Stimulated activated CD4-positive, alpha-beta T cell treated with anti-CD3 and anti-CD28 coated beads, Interleukin-2, amount 100 ng/mL, for 4 hours (primary cell): ENCODE data around the gene CA10.

Experiments used
- DNase-seq: peaks from one replicate; pipeline ENCODE4 v3.0.0-alpha.2; 2020; ENCODE audit warnings: low read depth

The CA10 gene

DNA sequence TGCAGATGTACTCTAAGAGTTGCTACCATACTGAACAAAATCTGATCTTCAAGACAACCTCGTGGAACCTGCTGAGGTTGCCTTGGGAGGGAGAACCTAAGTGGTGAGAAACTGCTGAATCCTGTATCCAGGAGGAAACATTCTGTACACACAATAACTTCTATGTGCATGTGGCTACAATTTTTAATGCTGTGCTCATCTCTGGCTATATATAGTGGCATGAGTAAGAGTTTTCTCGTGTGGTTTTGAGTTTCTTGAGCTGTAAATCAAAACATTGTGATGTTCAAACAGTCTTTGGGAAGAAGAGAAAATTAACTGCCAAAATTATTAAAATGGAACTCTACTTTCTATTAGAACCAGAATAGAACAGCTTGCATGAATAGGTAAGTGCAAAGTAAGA lies 206.8 kb downstream of the CA10 start:
- no peak for DNase-seq

DNA sequence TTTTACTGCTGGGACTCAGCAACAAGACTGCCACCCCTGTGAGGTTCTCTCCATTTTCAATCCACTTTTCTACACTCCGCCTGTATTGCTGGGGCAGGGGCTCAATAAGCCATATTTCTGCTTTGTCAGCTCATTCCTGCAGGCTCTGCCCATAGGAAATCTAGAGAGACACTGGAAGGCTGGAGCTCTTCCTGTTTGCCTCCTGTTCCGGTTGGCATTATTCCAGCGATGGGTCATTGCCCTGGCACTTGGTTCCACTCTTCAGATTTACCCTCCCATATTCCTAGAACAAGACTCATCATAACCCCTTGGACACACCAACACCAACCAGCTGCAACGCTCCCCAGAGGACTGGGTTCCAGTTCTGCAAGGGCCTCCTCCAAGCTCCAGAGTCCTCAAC lies 210.4 kb downstream of the CA10 start:
- no peak for DNase-seq

DNA sequence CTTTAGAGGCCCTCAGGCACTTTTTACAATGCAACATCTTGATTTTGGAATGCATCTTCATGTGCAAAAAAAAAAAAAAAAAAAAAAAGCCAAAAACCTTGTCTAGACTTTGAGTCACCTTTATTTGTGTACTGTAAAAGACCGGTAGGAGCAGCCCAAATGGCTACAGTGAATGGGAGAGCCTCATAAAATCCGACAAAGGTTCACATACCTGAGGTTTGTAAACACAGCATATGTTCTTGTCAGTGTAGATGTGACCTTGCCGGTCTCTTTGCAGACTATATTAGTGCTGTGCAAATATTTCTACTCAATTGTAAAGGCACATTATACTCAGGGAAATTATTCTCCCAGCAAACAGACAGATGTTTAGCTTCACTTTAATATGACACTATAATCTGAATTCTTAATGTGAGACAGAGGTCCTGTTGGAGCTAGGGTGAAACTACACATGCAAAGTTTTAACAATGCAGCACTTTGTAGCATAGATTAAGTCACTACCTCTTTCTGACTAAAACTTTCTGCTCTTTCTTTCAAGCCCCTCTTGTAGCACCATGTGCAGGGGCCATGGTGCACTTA lies 211.3 kb downstream of the CA10 start:
- DNase-seq: no peak

DNA sequence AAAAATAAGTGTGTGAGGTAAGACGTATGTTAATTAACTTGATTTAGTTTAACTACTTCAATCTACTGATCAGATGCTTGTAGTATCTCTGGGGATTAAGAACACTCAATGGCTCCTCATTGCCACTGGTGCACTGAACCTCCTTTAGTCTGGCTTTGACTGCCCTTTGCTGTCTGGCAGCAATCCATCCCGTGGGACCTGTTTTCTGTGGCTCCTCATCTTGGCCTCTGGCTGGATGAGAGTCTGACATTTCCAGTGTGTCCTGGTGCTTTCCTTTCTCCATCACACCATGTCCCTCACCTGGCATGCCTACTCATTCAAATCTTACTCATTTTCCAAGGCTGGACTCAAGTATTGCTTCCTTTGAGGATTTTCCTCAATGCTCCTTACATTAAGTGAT lies 212.2 kb downstream of the CA10 start:
- no peak for DNase-seq

DNA sequence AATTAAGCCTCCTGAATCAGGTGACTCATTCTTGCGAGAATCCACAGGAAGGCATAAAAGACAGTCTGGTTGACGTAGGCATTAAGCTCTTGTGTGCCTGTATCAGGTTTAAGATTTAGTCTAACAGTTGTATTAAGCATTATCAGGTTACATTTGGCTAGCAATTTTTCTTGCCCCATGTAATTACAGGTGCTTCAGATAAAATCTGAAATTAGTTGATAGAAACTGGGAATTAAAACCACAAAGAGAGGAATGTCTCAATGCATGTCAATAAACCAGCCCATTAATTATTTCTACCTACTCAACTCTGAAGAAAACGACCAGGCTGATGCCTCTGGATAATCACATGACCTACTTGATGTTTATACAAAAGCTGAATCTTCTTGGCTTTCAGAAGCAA lies 217.2 kb downstream of the CA10 start:
- no peak for DNase-seq

DNA sequence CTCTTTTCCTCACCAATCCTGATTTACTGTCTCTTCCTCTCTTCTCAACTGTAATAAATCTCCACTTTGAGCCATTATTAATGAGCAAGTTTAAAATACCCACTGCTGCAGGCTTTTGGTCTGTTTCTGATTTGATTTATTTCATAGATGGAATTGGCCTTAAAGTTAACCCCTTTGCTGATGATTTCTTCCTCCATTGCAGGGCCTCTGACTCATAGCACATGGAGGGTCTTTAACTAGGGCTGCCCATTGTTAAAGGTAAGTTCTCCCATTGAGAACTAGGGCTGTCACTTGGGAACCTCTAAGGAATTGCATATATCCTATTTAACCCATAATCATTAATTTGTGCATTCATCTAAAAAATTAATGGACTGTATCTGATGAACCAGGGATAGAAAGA lies 221.2 kb downstream of the CA10 start:
- DNase-seq: no peak

DNA sequence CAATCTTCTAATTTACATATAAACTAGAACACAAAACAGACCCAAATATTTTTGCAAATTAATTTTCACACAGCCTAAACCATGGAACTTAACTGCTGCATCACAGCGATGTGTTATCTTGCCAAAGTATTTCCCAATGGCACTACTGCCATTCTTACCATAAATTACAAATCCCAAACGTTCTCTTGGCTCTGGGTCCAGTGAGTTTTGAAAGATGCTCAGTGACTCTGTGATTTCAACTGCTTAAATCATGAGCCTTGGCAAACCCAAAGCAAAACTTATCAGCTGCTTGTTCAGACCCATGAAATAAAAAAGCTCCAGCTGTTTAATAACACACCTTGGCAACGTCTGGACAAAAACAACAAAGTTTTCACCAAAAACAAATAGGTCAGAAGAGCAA lies 223.0 kb downstream of the CA10 start:
- DNase-seq: no peak

DNA sequence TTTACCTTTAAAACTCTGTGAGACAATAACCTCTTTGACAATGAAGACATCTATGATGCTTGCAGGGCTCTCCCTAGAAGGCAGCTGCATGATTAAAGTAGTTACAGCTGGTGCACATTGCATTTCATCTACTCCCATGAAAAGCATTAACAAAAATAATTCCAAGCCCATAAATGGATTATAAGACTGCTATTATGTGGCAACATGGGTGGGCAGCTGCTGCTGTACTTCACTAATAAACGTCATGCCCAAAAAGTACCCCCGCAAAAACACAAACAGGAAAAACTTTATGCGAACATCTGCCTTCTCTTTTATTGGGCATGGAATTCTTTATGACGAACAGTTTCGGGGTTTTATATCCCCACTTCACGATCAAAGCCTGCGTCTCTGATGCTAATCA lies 224.9 kb downstream of the CA10 start:
- DNase-seq: no peak

DNA sequence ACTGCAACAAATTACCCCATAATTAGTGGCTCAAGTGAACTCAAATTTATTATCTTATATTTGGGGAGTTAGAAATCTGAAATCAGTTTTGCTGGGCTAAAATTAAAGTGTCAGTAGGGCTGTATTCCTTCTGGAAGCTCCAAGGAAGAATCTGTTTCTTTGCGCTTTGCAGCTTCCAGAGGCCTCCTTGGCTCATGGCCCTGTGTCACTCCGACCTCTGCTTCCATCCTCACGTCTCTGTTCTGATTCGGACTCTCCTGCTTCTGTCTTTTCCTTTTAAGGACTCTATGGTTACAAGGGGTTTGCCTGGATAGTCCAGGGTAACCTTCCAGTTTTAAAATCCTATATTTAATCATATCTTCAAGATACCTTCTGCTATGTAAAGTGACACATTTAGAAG lies 232.1 kb downstream of the CA10 start:
- DNase-seq: no peak

DNA sequence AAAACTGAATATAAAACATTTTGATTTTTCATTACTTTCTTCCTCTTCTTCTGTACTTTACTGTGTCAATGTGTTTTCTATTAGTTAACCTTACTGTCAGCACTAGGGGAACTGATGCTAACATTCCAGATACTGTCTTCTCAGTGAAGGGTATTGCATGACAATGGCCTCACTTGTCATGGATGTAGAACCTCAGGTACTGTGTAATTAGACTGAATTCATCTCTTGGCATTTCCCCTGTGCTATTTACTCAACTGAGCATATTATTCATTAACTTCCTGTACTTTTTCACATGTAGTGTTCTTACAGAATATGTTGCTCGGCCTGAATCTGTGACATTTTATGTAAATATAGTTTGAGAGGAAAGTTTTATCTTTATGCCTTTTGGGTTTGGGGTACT lies 237.0 kb downstream of the CA10 start:
- DNase-seq: no peak

DNA sequence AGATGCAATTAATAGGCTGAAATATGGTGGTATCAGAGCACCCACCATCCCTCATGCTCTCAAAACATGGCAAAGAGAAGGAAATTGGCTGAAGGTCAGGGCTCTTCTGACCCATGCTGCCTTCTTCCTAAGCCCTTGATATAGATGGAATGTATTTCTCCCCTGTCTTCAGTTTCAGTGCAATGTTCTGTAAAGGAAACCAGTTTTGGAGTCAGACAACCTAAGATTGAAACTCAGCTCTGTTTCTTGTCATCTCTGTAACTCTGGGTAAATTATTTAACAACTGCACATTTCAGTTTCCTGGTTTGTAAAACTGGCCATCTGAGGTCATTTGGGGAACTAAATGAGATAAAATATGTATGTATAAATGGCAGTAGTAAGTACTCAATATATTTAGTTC lies 243.9 kb downstream of the CA10 start:
- DNase-seq: no peak

DNA sequence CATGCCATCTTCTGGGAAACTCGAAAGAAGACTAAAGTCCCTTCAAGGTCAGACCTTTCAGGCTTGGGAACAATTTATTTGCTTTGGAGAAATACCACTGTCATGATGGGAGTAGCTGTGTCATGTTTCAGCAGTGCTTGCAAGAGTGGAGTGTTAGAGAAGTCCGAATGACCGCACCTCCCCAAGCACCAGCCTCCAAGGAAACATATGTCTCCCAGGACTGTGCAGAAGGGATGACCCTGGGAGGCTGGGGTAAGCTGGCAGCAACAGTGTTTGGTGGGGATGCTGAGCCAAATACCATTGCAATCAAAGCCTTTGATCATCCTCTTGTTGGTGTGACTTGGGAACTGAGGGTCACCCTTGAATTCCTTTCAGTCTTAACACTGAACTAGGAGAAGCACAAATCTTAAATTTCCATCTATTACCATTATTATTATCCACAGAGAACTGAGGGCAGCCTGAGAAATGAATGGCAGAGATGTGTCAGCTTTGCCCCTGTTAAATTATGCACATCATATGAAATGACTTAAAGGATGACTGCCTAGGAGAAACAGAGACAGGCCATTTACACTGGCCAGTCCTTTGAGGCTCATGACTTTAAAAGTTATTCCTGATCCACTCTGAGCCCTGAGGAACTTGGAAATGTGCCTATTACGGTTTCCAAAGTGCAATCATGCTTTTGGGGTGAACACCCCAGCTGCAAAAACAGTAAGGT lies 244.9 kb downstream of the CA10 start:
- DNase-seq: no peak

DNA sequence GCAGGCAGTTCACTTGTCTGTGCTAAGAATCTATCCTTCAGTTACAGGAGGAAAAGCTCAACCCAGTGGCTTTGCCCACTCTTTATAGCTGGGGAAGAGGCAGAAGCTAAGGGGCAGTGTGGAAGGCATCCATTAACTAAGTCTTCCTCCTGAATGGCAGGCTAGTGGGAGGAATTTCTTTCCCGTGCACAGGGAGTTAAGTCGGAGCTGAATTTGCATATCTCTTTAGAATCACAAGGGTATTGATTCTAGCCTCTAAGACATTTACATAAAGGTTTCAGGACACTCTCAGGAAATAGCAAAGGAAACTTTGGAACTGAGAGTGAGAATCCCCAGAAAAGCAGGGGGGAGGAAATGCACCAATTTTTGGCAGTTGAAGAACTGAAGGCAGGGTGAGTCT lies 245.6 kb downstream of the CA10 start:
- DNase-seq: no peak

DNA sequence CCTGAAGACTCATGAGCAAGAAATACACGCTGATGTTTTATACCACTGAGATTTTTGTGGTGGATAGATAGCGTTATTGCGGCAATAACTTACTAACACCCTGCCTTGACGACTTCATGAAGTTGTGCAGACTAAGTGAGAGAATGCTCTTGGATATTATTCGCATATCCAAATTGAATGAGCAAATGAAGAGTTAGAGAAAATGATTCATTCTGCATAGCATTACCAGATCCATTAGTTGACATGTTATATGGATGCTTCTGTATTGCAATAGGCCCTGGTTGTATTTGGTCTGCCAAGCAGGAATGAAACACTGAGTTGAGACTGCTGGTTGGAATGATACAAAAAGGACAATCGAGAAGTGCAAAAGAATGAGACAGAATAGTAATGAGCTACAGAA lies 247.3 kb downstream of the CA10 start:
- no peak for DNase-seq

DNA sequence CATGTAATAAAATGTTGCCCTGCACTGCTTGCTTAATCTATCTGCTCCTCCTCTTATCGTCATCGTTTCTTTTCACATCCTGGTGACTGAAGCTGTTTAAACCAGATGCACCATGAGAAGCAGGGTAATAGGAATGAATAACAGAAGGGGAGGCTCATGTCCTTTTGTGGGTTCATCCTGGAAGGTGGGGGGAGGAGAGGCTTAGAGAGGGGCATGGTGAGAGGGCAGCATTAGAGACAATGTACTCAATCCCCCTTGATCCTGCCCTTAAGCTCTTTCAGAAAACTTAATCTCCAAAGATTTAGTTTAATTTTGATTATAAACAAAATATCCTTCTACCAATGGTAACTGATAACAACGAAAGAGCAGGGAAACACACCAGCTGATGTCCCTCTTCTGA lies 248.5 kb downstream of the CA10 start:
- no peak for DNase-seq

DNA sequence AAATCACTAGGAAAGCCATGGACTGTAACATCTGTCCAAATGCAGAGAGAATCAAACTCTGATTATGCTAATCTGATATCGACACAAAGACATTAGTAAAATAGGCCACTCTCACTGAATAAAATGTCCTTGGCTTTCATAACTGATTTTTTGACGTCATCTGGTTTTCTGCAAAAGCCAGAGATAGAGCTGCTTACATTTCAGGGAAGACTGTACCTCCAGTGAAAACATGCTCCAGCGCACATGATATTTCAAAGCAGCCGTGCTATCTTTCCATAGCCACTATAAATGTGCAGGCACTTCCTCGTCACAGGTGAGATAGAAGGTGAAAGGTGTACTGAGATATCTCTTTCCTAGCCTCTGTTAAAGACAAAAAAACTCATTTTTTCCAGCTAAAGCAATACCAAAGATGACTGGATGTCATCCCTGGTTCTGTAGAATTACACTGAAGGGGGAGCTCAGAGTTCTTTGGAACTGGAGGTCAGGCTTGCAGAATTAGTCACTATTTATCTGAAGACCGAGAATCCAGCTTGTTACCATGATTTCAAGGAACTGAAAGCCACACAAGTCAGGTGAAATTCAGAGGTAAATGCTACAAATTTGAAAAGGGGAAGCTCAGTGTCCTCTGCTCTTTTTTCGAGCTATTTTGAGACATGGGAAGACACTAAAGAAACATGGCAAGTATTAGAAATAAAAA lies 249.5 kb downstream of the CA10 start:
- no peak for DNase-seq

DNA sequence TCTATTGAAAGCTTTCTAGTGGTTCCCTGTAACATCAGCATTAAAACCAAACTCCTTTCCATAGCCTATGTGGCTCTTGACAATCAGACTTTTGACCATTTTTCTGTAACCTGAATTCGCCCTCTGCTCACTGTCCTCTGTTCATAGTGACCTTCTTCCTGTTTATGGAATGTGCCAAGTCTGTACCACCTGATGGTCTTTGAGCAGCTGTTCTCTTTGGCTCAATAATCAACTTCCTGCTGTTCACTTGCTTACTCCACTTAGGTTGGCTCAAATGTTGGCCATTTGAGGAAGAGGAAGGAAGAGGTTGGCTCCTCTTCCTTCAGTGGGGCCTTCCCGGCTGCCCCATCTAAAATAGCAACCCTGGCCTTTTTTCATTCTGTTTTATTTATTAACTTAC lies 251.5 kb downstream of the CA10 start:
- no peak for DNase-seq

DNA sequence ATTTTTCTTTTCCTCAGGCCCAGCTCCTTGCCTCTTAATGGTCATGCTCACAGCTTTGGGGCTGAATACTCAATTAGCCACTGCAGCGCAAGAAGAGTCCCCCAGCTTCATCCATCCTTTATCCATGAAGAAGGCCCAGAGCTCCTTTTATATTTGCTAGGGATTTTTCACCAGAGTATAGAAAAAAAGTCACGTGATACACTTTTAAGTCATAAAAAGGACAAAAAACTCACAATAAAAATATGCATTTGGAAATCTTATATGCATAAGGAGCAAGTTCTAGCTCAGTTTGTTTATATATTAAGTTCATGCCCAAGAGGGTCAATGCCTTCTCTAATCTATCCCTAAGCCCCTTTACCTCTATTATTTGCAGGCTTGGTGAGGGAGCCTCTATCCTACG lies 254.1 kb downstream of the CA10 start:
- no peak for DNase-seq

DNA sequence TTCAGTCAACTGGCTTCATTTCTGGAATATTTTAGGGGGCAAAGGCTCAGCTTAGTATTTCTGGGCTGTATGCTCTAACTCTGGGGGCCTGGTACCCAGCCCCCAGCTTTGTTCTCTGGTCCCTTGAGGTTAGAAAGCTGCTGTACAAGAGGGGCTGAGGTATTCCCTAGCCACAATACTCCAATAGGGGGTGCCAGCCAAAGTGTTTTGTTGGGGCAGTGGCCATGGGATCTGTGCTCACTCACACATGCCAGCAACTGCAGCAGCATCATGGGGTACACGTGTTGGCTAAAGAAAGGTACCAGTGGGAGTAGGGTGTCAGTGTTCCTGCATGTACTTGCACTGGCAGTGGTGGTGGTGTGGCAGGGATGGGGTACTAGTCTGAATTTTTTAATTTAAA lies 257.3 kb downstream of the CA10 start:
- no peak for DNase-seq

DNA sequence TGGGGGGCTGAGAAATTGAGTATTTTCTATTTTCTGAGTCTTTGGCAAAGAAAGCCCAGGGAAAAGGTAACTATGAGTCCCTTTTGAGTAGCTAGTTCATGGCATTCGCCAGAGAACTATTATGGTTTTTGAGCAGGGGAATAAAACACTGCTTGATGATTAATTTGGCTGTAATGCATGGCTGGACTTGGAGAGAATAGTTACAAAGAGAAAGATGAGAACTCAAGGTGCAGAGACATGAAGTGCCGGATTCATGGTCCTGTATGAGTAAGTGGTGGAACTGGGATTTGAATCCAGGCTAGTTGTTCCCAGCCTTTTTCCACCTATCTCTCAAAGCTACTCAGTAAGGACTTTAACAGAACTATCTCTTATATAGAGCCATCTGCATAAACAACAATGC lies 266.6 kb downstream of the CA10 start:
- no peak for DNase-seq

DNA sequence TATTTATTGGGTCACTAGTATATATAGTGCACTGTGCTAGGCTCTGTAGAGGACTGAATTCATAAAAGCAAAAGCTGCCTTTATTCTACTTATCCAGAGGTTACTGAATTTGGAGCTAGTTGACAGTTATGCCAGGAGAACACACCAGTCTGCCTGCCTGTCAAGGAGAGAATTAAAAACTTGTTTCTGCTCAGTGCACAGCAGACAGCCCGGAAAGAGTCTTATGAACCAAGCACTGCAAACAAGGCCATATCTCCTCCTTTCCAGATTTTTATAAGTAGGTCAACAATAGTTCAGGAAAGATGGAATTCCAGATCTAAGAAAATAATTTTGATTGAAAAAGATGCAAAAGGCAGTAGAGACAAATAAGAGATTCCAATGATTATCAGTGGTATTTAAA lies 267.8 kb downstream of the CA10 start:
- DNase-seq: no peak

DNA sequence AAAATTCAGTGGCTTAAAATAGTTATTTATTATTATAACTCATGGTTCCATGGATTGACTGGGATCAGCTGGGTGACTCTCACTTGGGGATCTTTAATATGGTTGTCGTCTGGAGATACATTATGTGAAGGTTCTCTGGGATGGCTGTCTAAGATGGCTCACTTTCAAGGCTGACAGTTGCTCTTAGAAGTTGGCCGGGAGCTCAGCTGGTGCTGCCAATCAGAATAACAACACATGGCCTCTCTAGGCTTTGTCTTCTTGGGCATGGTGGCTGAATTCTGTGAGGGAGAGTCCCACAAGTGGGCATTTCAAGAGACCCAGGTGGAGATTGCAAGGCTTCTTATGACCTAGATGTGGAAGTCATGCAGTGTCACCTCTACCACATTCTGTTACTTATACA lies 269.7 kb downstream of the CA10 start:
- no peak for DNase-seq

DNA sequence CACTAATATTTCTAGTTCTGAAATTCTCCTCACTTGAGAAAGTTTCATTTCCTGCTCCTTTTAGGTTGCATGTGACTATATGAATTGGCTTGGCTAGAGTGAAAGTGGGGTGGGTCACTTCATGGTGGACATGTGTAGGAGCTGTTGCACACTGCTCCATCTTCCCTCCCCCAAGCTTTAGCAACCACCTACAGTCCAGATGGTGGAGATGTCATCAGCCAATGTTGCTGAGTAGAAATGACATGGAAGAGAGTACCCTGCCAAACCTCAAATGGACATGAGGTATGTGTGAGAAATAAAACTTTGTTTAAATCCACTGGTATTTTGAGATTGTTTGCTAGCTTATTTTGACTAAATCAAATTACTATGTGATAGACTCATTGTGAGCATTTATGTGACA lies 281.5 kb downstream of the CA10 start:
- DNase-seq: no peak

DNA sequence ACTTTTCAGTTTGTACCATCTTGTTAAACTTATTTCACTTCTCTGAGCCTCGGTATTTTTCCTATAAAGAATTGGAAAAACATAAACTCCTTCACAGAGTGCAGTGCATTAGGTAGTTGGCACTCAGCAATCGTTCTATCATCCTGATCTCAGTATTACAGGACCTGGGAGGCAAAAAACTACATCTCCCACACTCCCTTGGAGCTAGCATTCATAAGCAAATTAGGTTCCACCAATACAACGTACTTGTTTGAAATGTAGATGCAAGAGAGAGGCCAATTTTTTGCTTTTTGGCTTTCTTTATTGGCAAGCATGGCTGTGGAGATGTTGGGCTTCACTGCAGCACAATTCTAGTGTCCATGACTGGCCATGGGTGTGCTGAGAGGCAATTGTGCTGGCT lies 285.2 kb downstream of the CA10 start:
- DNase-seq: no peak
